Measurements from ENCODE around the gene ANKRD36C. TPM values are rescaled to one million over a fixed set of nuclear protein-coding genes. Genes with fewer than 3 reads are reported as not detected.
"Not testable (repeated sequence)": the region's sequence is repeated elsewhere in the genome, so short reads cannot be mapped to it uniquely, and the experiment has no call there.

The ANKRD36C gene
- total RNA-seq, 1 experiment from 2014 or later: 41.9 TPM

GRCh38 chr2:96024336-96025193 is 32.9 kb upstream of the ANKRD36C start:
- H3K27ac Mint-ChIP-seq (ENCODE audit: unreplicated experiment): no peak overlapping the region
- TF ChIP-seq CTCF (IDR thresholded peaks at IDR 0.05; ENCODE audit: unreplicated experiment): no peak
- H3K9me3 Mint-ChIP-seq (ENCODE audit: low read depth, unreplicated experiment): no peaks in the 10 kb centered on the region
- intact Hi-C loops (cut with micrococcal nuclease; ENCODE audit: unreplicated experiment): loop anchor here (10.0 kb wide), 2 partner anchors 150 to 240 kb away; partner anchors contain the start of genes CIAO1 and TMEM127
- H3K4me3 Mint-ChIP-seq (ENCODE audit: low read depth, unreplicated experiment): no peak overlapping the region
- CTCF ChIA-PET: no interaction called here
- H3K27me3 Mint-ChIP-seq (ENCODE audit: unreplicated experiment): no peaks in the 10 kb centered on the region
- DNase-seq: no peak
- no peaks in the 10 kb centered on the region for H3K4me1 Mint-ChIP-seq (ENCODE audit: low read depth, unreplicated experiment)
- BruUV-seq (replicated peaks): no TSS peak
- peaks cover 6% of the 10 kb centered on the region for H3K36me3 Mint-ChIP-seq (ENCODE audit: insufficient read depth, unreplicated experiment)

- not testable (repeated sequence) for H3K4me1 Mint-ChIP-seq (ENCODE audit: low read depth, unreplicated experiment); H3K27me3 Mint-ChIP-seq (ENCODE audit: unreplicated experiment); H3K9me3 Mint-ChIP-seq (ENCODE audit: low read depth, unreplicated experiment); H3K36me3 Mint-ChIP-seq (ENCODE audit: insufficient read depth, unreplicated experiment); H3K4me3 Mint-ChIP-seq (ENCODE audit: low read depth, unreplicated experiment); DNase-seq; H3K27ac Mint-ChIP-seq (ENCODE audit: unreplicated experiment); BruUV-seq (replicated peaks)
- intact Hi-C loops (cut with micrococcal nuclease; ENCODE audit: unreplicated experiment): loop anchor here (10.0 kb wide), 2 partner anchors 151 to 241 kb away; partner anchors contain the start of genes CIAO1 and TMEM127
- CTCF ChIA-PET: interaction anchor here (1.6 kb wide), 1 partner anchor 151 kb away, joined by 14 read pairs; no protein-coding TSS in a partner anchor
These were observed 32.1 kb upstream of the ANKRD36C start for GRCh38 chr2:96023701-96024100.

GRCh38 chr2:96022701-96023447 is 31.2 kb upstream of the ANKRD36C start:
- not testable (repeated sequence) for H3K27me3 Mint-ChIP-seq (ENCODE audit: unreplicated experiment); H3K9me3 Mint-ChIP-seq (ENCODE audit: low read depth, unreplicated experiment); H3K4me3 Mint-ChIP-seq (ENCODE audit: low read depth, unreplicated experiment); H3K36me3 Mint-ChIP-seq (ENCODE audit: insufficient read depth, unreplicated experiment); H3K4me1 Mint-ChIP-seq (ENCODE audit: low read depth, unreplicated experiment); H3K27ac Mint-ChIP-seq (ENCODE audit: unreplicated experiment); BruUV-seq (replicated peaks)
- intact Hi-C loops (cut with micrococcal nuclease; ENCODE audit: unreplicated experiment): loop anchor here (10.0 kb wide), 2 partner anchors 152 to 242 kb away; partner anchors contain the start of genes CIAO1 and TMEM127
- peak; percentile 75 for TF ChIP-seq CTCF (IDR thresholded peaks at IDR 0.05; ENCODE audit: unreplicated experiment)
- DNase-seq: peak; percentile 86
- CTCF ChIA-PET: interaction anchor here (0.6 to 1.6 kb wide), 3 partner anchors 30 to 299 kb away, joined by 3 to 14 read pairs (median 3); no protein-coding TSS in a partner anchor

GRCh38 chr2:96022126-96022525 is 30.5 kb upstream of the ANKRD36C start:
- H3K36me3 Mint-ChIP-seq (ENCODE audit: insufficient read depth, unreplicated experiment); H3K27me3 Mint-ChIP-seq (ENCODE audit: unreplicated experiment); BruUV-seq (replicated peaks); H3K4me1 Mint-ChIP-seq (ENCODE audit: low read depth, unreplicated experiment); DNase-seq; H3K27ac Mint-ChIP-seq (ENCODE audit: unreplicated experiment); H3K4me3 Mint-ChIP-seq (ENCODE audit: low read depth, unreplicated experiment); H3K9me3 Mint-ChIP-seq (ENCODE audit: low read depth, unreplicated experiment): not testable (repeated sequence)
- intact Hi-C loops (cut with micrococcal nuclease; ENCODE audit: unreplicated experiment): loop anchor here (10.0 kb wide), 2 partner anchors 153 to 243 kb away; partner anchors contain the start of genes CIAO1 and TMEM127
- CTCF ChIA-PET: interaction anchor here (1.0 to 1.6 kb wide), 2 partner anchors 30 to 152 kb away, joined by 3 to 14 read pairs; no protein-coding TSS in a partner anchor

GRCh38 chr2:96021142-96021541 is 29.5 kb upstream of the ANKRD36C start:
- H3K4me1 Mint-ChIP-seq (ENCODE audit: low read depth, unreplicated experiment); DNase-seq; H3K27me3 Mint-ChIP-seq (ENCODE audit: unreplicated experiment); BruUV-seq (replicated peaks); H3K4me3 Mint-ChIP-seq (ENCODE audit: low read depth, unreplicated experiment); CTCF ChIA-PET; H3K27ac Mint-ChIP-seq (ENCODE audit: unreplicated experiment); H3K9me3 Mint-ChIP-seq (ENCODE audit: low read depth, unreplicated experiment); H3K36me3 Mint-ChIP-seq (ENCODE audit: insufficient read depth, unreplicated experiment): not testable (repeated sequence)
- intact Hi-C loops (cut with micrococcal nuclease; ENCODE audit: unreplicated experiment): loop anchor here (10.0 kb wide), 2 partner anchors 154 to 244 kb away; partner anchors contain the start of genes CIAO1 and TMEM127

GRCh38 chr2:96019909-96020590 is 28.4 kb upstream of the ANKRD36C start:
- H3K27ac Mint-ChIP-seq (ENCODE audit: unreplicated experiment); BruUV-seq (replicated peaks); CTCF ChIA-PET; H3K9me3 Mint-ChIP-seq (ENCODE audit: low read depth, unreplicated experiment); H3K4me1 Mint-ChIP-seq (ENCODE audit: low read depth, unreplicated experiment); H3K4me3 Mint-ChIP-seq (ENCODE audit: low read depth, unreplicated experiment); H3K27me3 Mint-ChIP-seq (ENCODE audit: unreplicated experiment); H3K36me3 Mint-ChIP-seq (ENCODE audit: insufficient read depth, unreplicated experiment); DNase-seq: not testable (repeated sequence)
- intact Hi-C loops (cut with micrococcal nuclease; ENCODE audit: unreplicated experiment): loop anchor here (10.0 kb wide), 2 partner anchors 155 to 245 kb away; partner anchors contain the start of genes CIAO1 and TMEM127

- H3K4me3 Mint-ChIP-seq (ENCODE audit: low read depth, unreplicated experiment); H3K9me3 Mint-ChIP-seq (ENCODE audit: low read depth, unreplicated experiment); BruUV-seq (replicated peaks); CTCF ChIA-PET; H3K36me3 Mint-ChIP-seq (ENCODE audit: insufficient read depth, unreplicated experiment); H3K4me1 Mint-ChIP-seq (ENCODE audit: low read depth, unreplicated experiment); intact Hi-C loops (cut with micrococcal nuclease; ENCODE audit: unreplicated experiment); H3K27me3 Mint-ChIP-seq (ENCODE audit: unreplicated experiment); H3K27ac Mint-ChIP-seq (ENCODE audit: unreplicated experiment); DNase-seq: not testable (repeated sequence)
These were observed 24.7 kb upstream of the ANKRD36C start for GRCh38 chr2:96016321-96016720.

Data from Calu3 (cell line).